GM12878 (cell line): ENCODE data around the gene SCN4A. TPM values are rescaled to one million over a fixed set of nuclear protein-coding genes. Genes with fewer than 3 reads are reported as not detected.

ENCODE experiments used
- ATAC-seq: fragments of 200-7000 bp; cut with Tn5 transposase; 3 replicates; pipeline ENCODE4 v1.9.1; 2020; ENCODE audit warnings: mild to moderate bottlenecking, moderate library complexity
- BruUV-seq: library from RNA; stranded (reverse); fragments of 400-500 nt; replicated peaks from 2 replicates; lab custom pipeline; 2021; lab: Mats Ljungman, UMichigan
- CTCF ChIA-PET: fragments of 300-600 bp; sonication (Branson Sonifier 250); formaldehyde crosslinking; extraction: SDS; loops from one replicate; lab custom pipeline; 2021; ENCODE audit warnings: inconsistent platforms; lab: Yijun Ruan, JAX
- POLR2A ChIA-PET: fragments of 350-600 bp; formaldehyde crosslinking; extraction: SDS; loops from one replicate; lab custom pipeline; 2021; ENCODE audit warnings: inconsistent platforms; lab: Charles Lee
- RAD21 ChIA-PET: fragments of 300-600 bp; sonication (Branson Sonifier 250); formaldehyde crosslinking; loops from one replicate; lab custom pipeline; 2023; ENCODE audit warnings: antibody characterized with exemption; ENCODE audit not compliant: unreplicated experiment; lab: Charles Lee
- SMC1A ChIA-PET: fragments of 300-600 bp; sonication (Branson Sonifier 250); formaldehyde crosslinking; loops from one replicate; lab custom pipeline; 2023; ENCODE audit not compliant: unreplicated experiment, uncharacterized antibody; lab: Charles Lee
- DNase-seq: peaks from one replicate; pipeline ENCODE4 v3.0.0-alpha.2; 2011; ENCODE audit warnings: low read depth, low spot score
- FAIRE-seq: peaks from 3 replicates; lab custom pipeline; 2011; peaks lifted over from hg19 to GRCh38; lab: Jason Lieb, UNC
- H2AFZ ChIP-seq: 2 replicates; pipeline ENCODE4 v1.6.0; 2011; ENCODE audit warnings: low read depth, low read length, control low read depth; ENCODE audit not compliant: control insufficient read depth
- H3K27ac ChIP-seq: 2 replicates; pipeline ENCODE4 v1.5.1; 2011; ENCODE audit warnings: control low read depth; ENCODE audit not compliant: control insufficient read depth, insufficient read depth
- H3K27me3 ChIP-seq, 2 experiments: replicated peaks in 1 of 2; 2 replicates each; pipeline versions ENCODE4 v1.6.0 to v1.6.1; 2011; ENCODE audit warnings: low read length in 1 of 2; ENCODE audit not compliant: control insufficient read depth in 2 of 2, insufficient read depth in 2 of 2
- H3K36me3 ChIP-seq, 2 experiments: 2 replicates each; pipeline ENCODE4 v1.5.1; 2011; ENCODE audit warnings: low read length in 1 of 2; ENCODE audit not compliant: control insufficient read depth in 2 of 2, insufficient read depth in 2 of 2
- H3K4me1 ChIP-seq: 2 replicates; pipeline ENCODE4 v1.6.1; 2011; ENCODE audit warnings: mild to moderate bottlenecking, low read length, moderate library complexity, mixed read lengths; ENCODE audit not compliant: control insufficient read depth, insufficient read depth
- H3K4me2 ChIP-seq: 2 replicates; pipeline ENCODE4 v1.6.0; 2011; ENCODE audit warnings: control low read depth; ENCODE audit not compliant: control insufficient read depth, insufficient read depth
- H3K4me3 ChIP-seq: fragments of 200-600 bp; sonication (generic); 2 replicates; pipeline ENCODE4 v1.5.1; 2016
- H3K79me2 ChIP-seq: 2 replicates; pipeline ENCODE4 v1.6.0; 2011; ENCODE audit warnings: low read length; ENCODE audit not compliant: control insufficient read depth, insufficient read depth
- H3K9ac ChIP-seq: 2 replicates; pipeline ENCODE4 v1.8.0; 2011; ENCODE audit warnings: low read length, control low read depth, mixed read lengths; ENCODE audit not compliant: control insufficient read depth, insufficient read depth
- H3K9me3 ChIP-seq: replicated peaks from 3 replicates; pipeline ENCODE4 v1.5.1; 2011; ENCODE audit warnings: mild to moderate bottlenecking, low read length; ENCODE audit not compliant: control insufficient read depth, insufficient read depth
- H4K20me1 ChIP-seq: 2 replicates; pipeline ENCODE4 v1.6.0; 2011; ENCODE audit not compliant: control insufficient read depth, insufficient read depth
- ASH2L ChIP-seq: fragments of 300-600, 200-600 bp; sonication (generic); IDR thresholded peaks from 2 replicates; pipeline ENCODE4 v1.6.1; 2017; ENCODE audit warnings: low read depth, mild to moderate bottlenecking, borderline replicate concordance
- BCL3 ChIP-seq: IDR thresholded peaks from 2 replicates; pipeline ENCODE4 v1.6.1; 2011; ENCODE audit warnings: borderline replicate concordance, low read depth, mild to moderate bottlenecking, moderate library complexity, low read length; ENCODE audit not compliant: insufficient read depth, poor library complexity, severe bottlenecking
- CEBPB ChIP-seq, 2 experiments: fragments of 150-350 bp in 1 of 2; IDR thresholded peaks; 2 replicates each; pipeline ENCODE4 v1.6.1; 2012 to 2014; ENCODE audit warnings: low read depth in 2 of 2, low read length in 2 of 2, borderline replicate concordance in 1 of 2, inconsistent platforms in 1 of 2
- E2F8 ChIP-seq: fragments of 450-650 bp; IDR thresholded peaks from 2 replicates; pipeline ENCODE4 v1.6.1; 2018; ENCODE audit warnings: mild to moderate bottlenecking, low read depth, moderate library complexity; ENCODE audit not compliant: partially characterized antibody
- EED ChIP-seq: sonication (generic); IDR thresholded peaks from 2 replicates; pipeline ENCODE4 v1.6.1; 2016; ENCODE audit warnings: antibody characterized with exemption, low read depth
- MYB ChIP-seq: fragments of 150-350 bp; IDR thresholded peaks from 2 replicates; pipeline ENCODE4 v1.6.1; 2014; ENCODE audit warnings: mild to moderate bottlenecking, low read depth, low read length, borderline replicate concordance
- PKNOX1 ChIP-seq: fragments of 450-650 bp; IDR thresholded peaks from 2 replicates; pipeline ENCODE4 v1.6.1; 2016; ENCODE audit warnings: mild to moderate bottlenecking
- WGBS: methylation state at CpG from one replicate; pipeline ENCODE4 v1.1.6; 2016; ENCODE audit warnings: low lambda C conversion rate; ENCODE audit not compliant: insufficient replicate concordance, insufficient coverage; ENCODE audit errors: missing lambda C conversion rate; 5-methylcytosine and 5-hydroxymethylcytosine counted together
- in situ Hi-C: fragments of 300-500 bp; cut with MboI; formaldehyde crosslinking; loops from 9 replicates; pipeline ENCODE4 v1.14.3; 2018; ENCODE audit warnings: mixed read lengths
- intact Hi-C: fragments of 100-400 bp; cut with micrococcal nuclease; formaldehyde crosslinking; loops from one replicate; pipeline ENCODE4 v1.14.2; 2022; ENCODE audit not compliant: unreplicated experiment
- polyA plus RNA-seq, 11 experiments: library from polyadenylated mRNA; depleted of rRNA in 4 of 11; unstranded in 6 of 11; stranded (reverse) in 5 of 11; fragments of >200 nt; fragmentation: Nextera tagmentation in 4 of 11; fragmentation: Illumina TruSeq in 1 of 11; extraction: Ambion mirVana in 4 of 11; extraction: Trizol in 1 of 11; gene quantifications; 1 replicate in 1 of 11; 2 replicates in 10 of 11; pipeline versions ENCODE4 v1.2.1 to v1.2.3, GENCODE V29; 2011 to 2016; ENCODE audit warnings: inconsistent platforms in 2 of 11, missing spikeins in 2 of 11, low read depth in 1 of 11
- total RNA-seq, 4 experiments: library from RNA; depleted of rRNA in 3 of 4; stranded (reverse); fragments of >200 nt in 3 of 4; fragmentation: Illumina TruSeq in 1 of 4; extraction: Trizol in 1 of 4; gene quantifications; 2 replicates each; pipeline versions ENCODE4 v1.2.1 to v1.2.3, GENCODE V29; 2013 to 2021

SCN4A gene
- total and polyA plus RNA-seq, 10 of the 15 experiments (the other 5 are each of a cell fraction or from before 2014, with no cell fraction given) = under 0.01 to 0.15 (median 0.07) TPM; not detected in 4

- TF ChIP-seq E2F8 = no peak
Measured at GRCh38 chr17:63963123-63963522, 9.6 kb downstream of the SCN4A start (continued).

GRCh38 chr17:63962298-63962744 is 10.4 kb downstream of the SCN4A start:
- Histone ChIP-seq H3K27me3 (no peaks in the 10 kb centered on the region), H2AFZ (no peak overlapping the region), H3K9me3 (no peaks in the 10 kb centered on the region), H3K36me3 (no peaks in the 10 kb centered on the region), H3K27ac (no peak overlapping the region), H4K20me1 (no peaks in the 10 kb centered on the region), H3K4me1 (peaks cover 11% of the 10 kb centered on the region), H3K4me2 (no peak overlapping the region), H3K9ac (no peak overlapping the region), H3K79me2 (no peaks in the 10 kb centered on the region), H3K4me3 (no peak overlapping the region)
- SMC1A ChIA-PET = interaction anchor here (1.0 kb wide), 1 partner anchor 43 kb away, joined by 3 read pairs; no protein-coding TSS in a partner anchor
- 66% methylated on average over 10 of the region's 10 CpGs for WGBS
- in situ Hi-C loops = no loop called here
- intact Hi-C loops = no loop called here
- FAIRE-seq = no peak
- TF ChIP-seq MYB = no peak
- TF ChIP-seq BCL3 = no peak
- TF ChIP-seq CEBPB (IDR thresholded peaks at IDR 0.05; ENCODE audit: borderline replicate concordance in 1 of 2, low read depth in 2 of 2, low read length in 2 of 2) = no peak
- no peak for TF ChIP-seq ASH2L
- TF ChIP-seq EED = no peak
- TF ChIP-seq PKNOX1 = peak; percentile 52; the same call in 1 of the 2 replicates
- BruUV-seq = no TSS peak
- DNase-seq = no peak
- ATAC-seq = no peak
- RAD21 ChIA-PET = interaction anchor here (0.8 to 1.4 kb wide), 2 partner anchors 42 to 44 kb away, joined by 3 read pairs; partner anchors contain the start of gene GH1
- POLR2A ChIA-PET = interaction anchor here (0.6 kb wide), 1 partner anchor 79 kb away, joined by 4 read pairs; no protein-coding TSS in a partner anchor
- CTCF ChIA-PET = no interaction called here
